ENCODE measurements around the gene SBF2.

SBF2 gene

DNA sequence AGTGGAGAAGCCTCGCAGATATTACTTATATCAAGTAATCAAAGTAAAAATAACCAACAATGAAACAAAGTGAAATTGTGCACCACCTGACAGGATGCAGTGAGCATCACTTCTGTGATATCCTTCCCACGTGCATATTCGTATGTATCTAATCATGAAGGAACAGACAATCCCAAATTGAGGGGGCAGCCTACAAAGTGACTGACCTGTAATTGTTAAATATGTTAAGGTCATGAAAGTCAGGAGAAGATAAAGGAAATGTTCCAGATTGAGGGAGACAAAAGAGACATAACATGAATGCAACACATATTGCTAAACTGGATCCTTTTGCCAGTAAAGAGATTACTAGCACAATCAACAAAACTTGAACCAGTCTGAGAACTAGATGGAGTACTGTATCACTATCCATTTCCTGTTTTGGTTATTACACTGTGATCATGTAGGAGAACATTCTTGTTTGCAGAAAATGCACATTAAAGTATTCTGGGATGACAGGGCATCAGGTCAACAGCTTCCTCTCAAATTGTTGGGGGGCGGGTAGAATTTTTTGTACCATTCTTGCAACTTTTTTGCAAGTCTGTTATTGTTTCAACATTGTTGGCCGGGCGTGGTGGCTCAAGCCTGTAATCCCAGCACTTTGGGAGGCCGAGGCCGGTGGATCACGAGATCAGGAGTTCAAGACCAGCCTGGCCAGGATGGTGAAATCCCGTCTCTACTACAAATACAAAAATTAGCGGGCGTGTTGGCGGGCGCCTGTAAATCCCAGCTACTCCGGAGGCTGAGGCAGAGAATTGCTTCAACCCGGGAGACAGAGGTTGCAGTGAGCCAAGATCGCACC is 2.0 kb downstream of the SBF2 start:
- Histone ChIP-seq H3K4me3 (ENCODE audit: low read depth, low read length) (no peak overlapping the region), H3K27me3 (ENCODE audit: control insufficient read depth, insufficient read depth, low read length) (peaks cover 9% of the 10 kb centered on the region; the same call in 1 of the 2 replicates), H3K36me3 (ENCODE audit: control insufficient read depth, insufficient read depth, low read length) (peaks cover 5% of the 10 kb centered on the region; the same call in 1 of the 2 replicates), H3K27ac (ENCODE audit: low read depth, low read length) (no peak overlapping the region), H3K9ac (ENCODE audit: low read length) (no peak overlapping the region), H3K9me3 (ENCODE audit: control insufficient read depth, insufficient read depth, low read depth, low read length) (no peaks in the 10 kb centered on the region), H3K4me1 (ENCODE audit: control insufficient read depth, insufficient read depth, low read length) (peaks cover 41% of the 10 kb centered on the region)

DNA sequence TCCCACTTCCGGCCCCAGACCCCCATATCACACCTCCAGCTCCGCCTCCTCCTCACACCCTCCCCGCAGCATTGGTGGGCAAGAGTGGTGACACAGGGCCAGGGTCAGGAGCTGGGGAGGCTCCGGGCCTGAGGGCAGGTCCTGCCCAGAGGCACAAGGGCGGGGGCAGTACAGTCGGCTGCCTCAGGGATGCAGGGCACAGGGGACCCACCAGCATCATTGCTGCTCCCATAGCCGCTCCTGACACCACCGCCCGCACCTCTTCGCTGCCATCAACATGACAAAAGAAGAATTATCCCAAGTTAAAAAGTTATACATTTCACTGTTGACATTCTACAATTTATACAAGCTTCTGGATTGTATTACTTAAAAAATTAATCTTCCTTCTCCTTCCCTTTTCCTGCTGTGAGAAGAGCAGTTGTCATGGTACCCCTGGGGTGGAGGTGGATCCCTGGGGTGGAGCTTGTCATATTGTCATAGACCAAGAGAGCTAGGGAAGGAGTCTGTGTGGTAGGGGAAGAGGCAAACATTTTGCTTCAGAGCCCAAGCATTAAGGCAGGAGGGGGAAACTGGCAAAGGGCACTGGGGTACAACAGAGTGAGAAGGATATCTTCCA is 4.1 kb downstream of the SBF2 start:
- H3K9me3 ChIP-seq (ENCODE audit: control insufficient read depth, insufficient read depth, low read depth, low read length) = no peaks in the 10 kb centered on the region
- peaks cover 5% of the 10 kb centered on the region; the same call in 1 of the 2 replicates for H3K36me3 ChIP-seq (ENCODE audit: control insufficient read depth, insufficient read depth, low read length)
- peaks cover 3% of the 10 kb centered on the region; the same call in 1 of the 2 replicates for H3K27me3 ChIP-seq (ENCODE audit: control insufficient read depth, insufficient read depth, low read length)
- no peak overlapping the region for H3K4me3 ChIP-seq (ENCODE audit: low read depth, low read length)
- no peak overlapping the region for H3K9ac ChIP-seq (ENCODE audit: low read length)
- H3K27ac ChIP-seq (ENCODE audit: low read depth, low read length) = no peak overlapping the region
- H3K4me1 ChIP-seq (ENCODE audit: control insufficient read depth, insufficient read depth, low read length) = peaks cover 33% of the 10 kb centered on the region

DNA sequence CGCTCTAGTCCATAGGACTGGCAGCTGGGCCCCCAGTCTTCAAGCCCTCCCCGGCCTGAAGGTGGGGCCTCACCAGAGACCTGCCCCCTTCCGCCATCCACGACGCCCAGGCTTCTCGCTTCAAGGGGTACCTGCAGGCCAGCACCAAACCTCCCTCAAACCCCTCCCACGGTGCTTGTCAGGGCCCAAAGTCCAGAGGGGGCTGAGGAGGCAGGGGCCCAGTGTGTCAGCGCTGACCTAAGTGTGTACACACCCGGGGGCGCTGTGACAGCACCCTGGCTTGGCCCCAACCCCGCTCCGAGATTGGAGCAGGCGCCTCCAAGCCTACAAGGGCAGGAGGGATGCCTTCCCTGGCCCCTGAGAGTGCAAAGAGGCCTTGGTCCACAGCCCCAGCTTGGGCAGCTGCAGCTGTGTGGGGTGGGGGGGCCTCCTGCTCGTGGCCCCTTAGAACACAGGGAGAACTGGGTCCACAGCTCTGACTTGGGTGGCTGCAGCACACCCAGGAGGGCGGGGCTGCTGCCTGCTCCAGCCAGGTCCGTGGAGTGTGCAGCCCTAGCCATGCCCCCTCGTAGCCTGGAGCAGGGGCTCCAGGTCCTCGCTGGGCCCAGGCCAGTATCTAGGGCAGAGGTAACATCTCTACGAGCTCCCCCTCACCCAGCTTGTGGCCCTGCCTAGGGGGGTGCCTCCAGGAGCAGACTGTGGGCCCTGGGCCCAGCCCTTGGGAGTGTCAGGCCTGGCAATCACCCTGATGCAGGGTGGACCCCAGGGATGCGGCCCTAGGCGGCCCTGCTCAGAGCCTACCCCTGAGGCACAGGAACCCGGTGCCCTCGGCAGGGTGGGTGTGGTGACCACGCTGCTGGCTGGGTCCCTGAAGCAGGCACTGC is 4.9 kb downstream of the SBF2 start:
- peaks cover 31% of the 10 kb centered on the region for H3K4me1 ChIP-seq (ENCODE audit: control insufficient read depth, insufficient read depth, low read length)
- no peak overlapping the region for H3K4me3 ChIP-seq (ENCODE audit: low read depth, low read length)
- no peak overlapping the region for H3K9ac ChIP-seq (ENCODE audit: low read length)
- H3K9me3 ChIP-seq (ENCODE audit: control insufficient read depth, insufficient read depth, low read depth, low read length) = no peaks in the 10 kb centered on the region
- no peaks in the 10 kb centered on the region for H3K27me3 ChIP-seq (ENCODE audit: control insufficient read depth, insufficient read depth, low read length)
- no peak overlapping the region for H3K27ac ChIP-seq (ENCODE audit: low read depth, low read length)
- peaks cover 5% of the 10 kb centered on the region; the same call in 1 of the 2 replicates for H3K36me3 ChIP-seq (ENCODE audit: control insufficient read depth, insufficient read depth, low read length)

DNA sequence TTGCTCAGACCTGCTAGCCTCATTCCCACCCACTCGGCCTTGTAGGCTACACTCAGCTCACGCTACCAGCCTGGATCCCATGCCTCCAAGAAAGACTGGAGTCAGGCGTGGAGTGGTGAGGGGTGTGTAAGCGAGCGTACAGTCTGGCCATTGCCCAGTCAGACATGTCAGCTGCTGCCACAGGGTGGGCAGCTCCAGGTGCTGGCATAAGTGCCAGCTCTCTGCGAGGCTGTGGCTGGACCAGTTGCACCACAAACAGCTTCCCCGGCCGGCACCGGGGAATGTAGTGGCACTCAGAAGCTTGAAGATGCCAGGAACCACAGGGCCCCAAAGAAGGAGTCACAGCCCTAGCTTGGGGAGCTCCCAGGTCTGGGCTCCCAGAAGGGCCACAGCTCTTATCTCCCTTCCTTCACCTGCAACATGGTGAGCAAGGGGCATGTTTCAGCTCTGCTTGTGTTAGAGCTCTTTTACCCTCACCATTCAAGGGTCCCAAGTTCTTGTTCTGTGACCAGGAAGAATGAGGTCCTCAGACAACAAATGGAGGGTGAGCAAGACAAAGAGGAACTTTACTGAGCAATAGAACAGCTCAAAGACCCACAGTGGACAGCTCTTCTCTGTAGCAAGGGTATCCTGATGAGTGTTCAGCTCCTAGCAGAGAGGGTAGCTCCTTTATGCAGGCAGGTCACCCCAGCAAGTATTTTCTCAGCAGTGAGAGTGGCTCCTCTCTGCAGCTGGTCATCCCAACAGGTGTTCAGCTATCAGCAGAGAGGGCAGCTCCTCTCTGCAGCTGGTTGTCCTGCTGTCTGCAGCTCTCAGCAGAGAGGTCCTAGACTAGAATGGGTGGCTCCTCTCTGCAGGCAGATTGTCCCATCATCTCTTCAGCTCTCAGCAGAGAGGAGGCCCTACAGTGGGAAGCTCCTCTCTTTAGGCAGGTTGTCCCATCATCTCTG is 6.0 kb downstream of the SBF2 start:
- Histone ChIP-seq H3K4me1 (ENCODE audit: control insufficient read depth, insufficient read depth, low read length) (peaks cover 27% of the 10 kb centered on the region), H3K4me3 (ENCODE audit: low read depth, low read length) (no peak overlapping the region), H3K36me3 (ENCODE audit: control insufficient read depth, insufficient read depth, low read length) (peaks cover 5% of the 10 kb centered on the region; the same call in 1 of the 2 replicates), H3K9ac (ENCODE audit: low read length) (no peak overlapping the region), H3K27me3 (ENCODE audit: control insufficient read depth, insufficient read depth, low read length) (no peaks in the 10 kb centered on the region), H3K27ac (ENCODE audit: low read depth, low read length) (no peak overlapping the region), H3K9me3 (ENCODE audit: control insufficient read depth, insufficient read depth, low read depth, low read length) (no peaks in the 10 kb centered on the region)

DNA sequence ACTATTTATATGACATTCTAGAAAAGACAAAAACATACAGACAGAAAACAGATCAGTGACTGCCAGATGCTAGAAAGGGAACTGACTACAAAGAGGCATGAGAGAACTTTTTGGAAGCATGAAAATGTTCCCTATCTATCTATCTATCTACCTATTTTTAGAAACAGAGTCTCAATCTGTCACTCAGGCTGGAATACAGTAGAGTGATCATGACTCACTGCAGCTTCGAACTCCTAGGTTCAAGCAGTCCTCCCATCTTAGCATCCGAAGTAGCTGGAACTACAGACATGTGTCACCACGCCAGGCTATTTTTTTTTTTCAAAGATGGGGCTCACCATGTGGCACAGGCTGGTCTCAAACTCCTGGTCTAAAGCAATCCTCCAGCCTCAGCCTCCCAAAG is 6.9 kb downstream of the SBF2 start:
- no peaks in the 10 kb centered on the region for H3K9me3 ChIP-seq (ENCODE audit: control insufficient read depth, insufficient read depth, low read depth, low read length)
- H3K4me1 ChIP-seq (ENCODE audit: control insufficient read depth, insufficient read depth, low read length) = peaks cover 22% of the 10 kb centered on the region
- H3K36me3 ChIP-seq (ENCODE audit: control insufficient read depth, insufficient read depth, low read length) = peaks cover 5% of the 10 kb centered on the region; the same call in 1 of the 2 replicates
- H3K4me3 ChIP-seq (ENCODE audit: low read depth, low read length) = no peak overlapping the region
- no peaks in the 10 kb centered on the region for H3K27me3 ChIP-seq (ENCODE audit: control insufficient read depth, insufficient read depth, low read length)
- no peak overlapping the region for H3K27ac ChIP-seq (ENCODE audit: low read depth, low read length)
- H3K9ac ChIP-seq (ENCODE audit: low read length) = no peak overlapping the region

DNA sequence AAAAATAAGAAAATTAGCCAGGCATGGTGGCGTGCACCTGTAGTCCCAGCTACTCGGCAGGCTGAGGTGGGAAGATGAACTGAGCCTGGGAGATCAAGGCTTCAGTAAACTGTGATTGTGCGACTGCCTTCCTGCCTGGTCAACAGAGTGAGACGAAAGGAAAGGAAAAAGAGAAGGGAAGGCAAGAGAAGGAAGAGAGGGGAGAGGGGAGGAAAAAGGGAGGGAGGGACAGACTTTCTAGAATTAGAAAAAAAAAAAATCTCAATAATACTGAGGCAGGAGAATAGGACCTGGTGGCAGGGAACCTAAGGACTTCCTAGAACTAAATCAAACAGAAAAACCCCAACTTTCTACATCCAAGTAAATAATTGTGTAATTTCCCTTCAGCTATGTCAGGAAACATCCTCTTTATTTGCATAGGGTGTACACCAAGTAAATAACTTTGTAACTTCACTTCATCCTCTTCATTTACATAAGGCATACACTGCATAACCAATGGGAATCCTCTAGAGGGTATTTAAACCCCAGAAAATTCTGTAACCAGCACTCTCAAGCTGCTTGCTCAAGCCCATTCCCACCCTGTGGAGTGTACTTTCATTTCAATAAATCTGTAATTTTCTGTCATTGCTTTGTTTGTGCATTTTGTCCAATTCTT is 8.7 kb downstream of the SBF2 start:
- Histone ChIP-seq H3K27ac (ENCODE audit: low read depth, low read length) (no peak overlapping the region), H3K9me3 (ENCODE audit: control insufficient read depth, insufficient read depth, low read depth, low read length) (no peaks in the 10 kb centered on the region), H3K27me3 (ENCODE audit: control insufficient read depth, insufficient read depth, low read length) (no peaks in the 10 kb centered on the region), H3K36me3 (ENCODE audit: control insufficient read depth, insufficient read depth, low read length) (peaks cover 5% of the 10 kb centered on the region; the same call in 1 of the 2 replicates), H3K9ac (ENCODE audit: low read length) (no peak overlapping the region), H3K4me1 (ENCODE audit: control insufficient read depth, insufficient read depth, low read length) (peaks cover 17% of the 10 kb centered on the region), H3K4me3 (ENCODE audit: low read depth, low read length) (no peak overlapping the region)

DNA sequence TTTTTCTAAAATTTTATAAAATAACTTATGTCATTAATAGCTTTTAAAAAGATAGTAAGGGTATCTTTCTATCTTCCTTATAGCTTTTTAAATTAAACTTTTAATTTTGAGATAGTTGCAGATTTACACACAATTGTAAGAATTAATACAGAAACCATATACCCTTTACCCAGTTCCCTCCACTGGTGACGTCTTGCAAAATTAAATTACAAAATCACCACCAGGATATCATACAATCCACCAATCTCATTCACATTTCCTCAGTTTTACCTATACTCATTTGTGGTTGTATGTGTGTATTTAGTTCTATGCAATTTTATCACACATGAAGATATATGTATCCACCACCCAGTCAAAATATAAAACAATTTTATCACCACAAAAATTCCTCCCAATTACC is 10.0 kb downstream of the SBF2 start:
- Histone ChIP-seq H3K36me3 (ENCODE audit: control insufficient read depth, insufficient read depth, low read length) (peaks cover 5% of the 10 kb centered on the region; the same call in 1 of the 2 replicates), H3K27me3 (ENCODE audit: control insufficient read depth, insufficient read depth, low read length) (no peaks in the 10 kb centered on the region), H3K9me3 (ENCODE audit: control insufficient read depth, insufficient read depth, low read depth, low read length) (no peaks in the 10 kb centered on the region), H3K4me3 (ENCODE audit: low read depth, low read length) (no peak overlapping the region), H3K4me1 (ENCODE audit: control insufficient read depth, insufficient read depth, low read length) (peaks cover 4% of the 10 kb centered on the region; the same call in 1 of the 2 replicates), H3K27ac (ENCODE audit: low read depth, low read length) (no peak overlapping the region), H3K9ac (ENCODE audit: low read length) (no peak overlapping the region)

DNA sequence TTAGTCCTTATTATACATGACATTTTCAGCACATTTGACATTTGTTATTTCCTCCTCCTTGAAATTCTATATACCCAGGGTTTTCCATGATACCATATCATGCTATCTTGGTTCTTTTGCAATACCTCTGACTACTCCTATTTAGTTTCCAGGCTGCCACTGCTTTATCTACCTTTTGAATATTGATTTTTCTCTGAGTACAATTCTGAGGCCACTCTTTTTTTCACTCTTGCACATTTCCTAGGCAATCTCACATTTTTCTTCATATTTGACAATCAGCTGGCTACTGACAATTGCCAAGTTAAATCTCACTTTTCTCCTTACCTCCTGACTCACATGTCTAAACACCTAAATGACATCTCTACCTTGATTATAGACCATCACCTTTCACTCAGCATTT is 11.9 kb downstream of the SBF2 start:
- no peaks in the 10 kb centered on the region for H3K36me3 ChIP-seq (ENCODE audit: control insufficient read depth, insufficient read depth, low read length)
- no peak overlapping the region for H3K4me3 ChIP-seq (ENCODE audit: low read depth, low read length)
- peaks cover 2% of the 10 kb centered on the region; the same call in 1 of the 2 replicates for H3K4me1 ChIP-seq (ENCODE audit: control insufficient read depth, insufficient read depth, low read length)
- no peak overlapping the region for H3K27ac ChIP-seq (ENCODE audit: low read depth, low read length)
- no peaks in the 10 kb centered on the region for H3K9me3 ChIP-seq (ENCODE audit: control insufficient read depth, insufficient read depth, low read depth, low read length)
- H3K9ac ChIP-seq (ENCODE audit: low read length) = no peak overlapping the region
- no peaks in the 10 kb centered on the region for H3K27me3 ChIP-seq (ENCODE audit: control insufficient read depth, insufficient read depth, low read length)

DNA sequence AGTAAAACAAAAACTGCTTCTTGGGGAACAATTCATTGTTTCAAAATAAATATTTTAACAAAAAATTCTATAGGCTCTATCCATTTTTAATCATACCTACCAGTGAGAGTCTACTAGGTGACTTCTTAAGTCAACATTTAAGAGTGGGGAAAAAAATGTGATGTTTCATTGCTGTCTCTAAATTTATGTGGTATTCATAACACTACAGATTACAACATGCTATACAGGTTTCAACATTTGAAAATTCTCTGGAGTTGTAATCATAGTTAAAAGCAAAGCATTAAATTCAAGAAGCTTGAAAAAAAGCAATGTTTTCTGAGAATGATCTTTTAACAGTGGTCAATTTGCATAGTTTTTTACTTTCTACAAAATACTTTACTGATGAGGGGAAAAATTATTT is 18.3 kb downstream of the SBF2 start:
- H3K9ac ChIP-seq (ENCODE audit: low read length) = no peak overlapping the region
- no peaks in the 10 kb centered on the region; the same call in 1 of the 2 replicates for H3K4me1 ChIP-seq (ENCODE audit: control insufficient read depth, insufficient read depth, low read length)
- no peak overlapping the region for H3K27ac ChIP-seq (ENCODE audit: low read depth, low read length)
- H3K36me3 ChIP-seq (ENCODE audit: control insufficient read depth, insufficient read depth, low read length) = no peaks in the 10 kb centered on the region
- no peak overlapping the region for H3K4me3 ChIP-seq (ENCODE audit: low read depth, low read length)
- no peaks in the 10 kb centered on the region for H3K27me3 ChIP-seq (ENCODE audit: control insufficient read depth, insufficient read depth, low read length)
- H3K9me3 ChIP-seq (ENCODE audit: control insufficient read depth, insufficient read depth, low read depth, low read length) = no peaks in the 10 kb centered on the region

Data from HUES6 (cell line).